T47D (cell line): Measurements from ENCODE around the gene FN3KRP.

Source experiments
- DNase-seq, 2 experiments: peaks; one replicate each; pipeline versions ENCODE4 v3.0.0 to v3.0.0-alpha.2; 2011 to 2012; ENCODE audit warnings: low read depth in 1 of 2, low spot score in 1 of 2
- JUND ChIP-seq: IDR thresholded peaks from 2 replicates; pipeline ENCODE4 v1.6.1; 2012; ENCODE audit warnings: low read depth
- in situ Hi-C: cut with HindIII; loops from 2 replicates; pipeline ENCODE4 v1.10.0; 2016; ENCODE audit warnings: low sequenced_read_pairs, low pct_unique_long_range_greater_than_20kb

Gene FN3KRP

GRCh38 chr17:82745524-82745923, 29.0 kb downstream of the FN3KRP start:
- in situ Hi-C loops: no loop called here
- no peak for DNase-seq
- no peak for TF ChIP-seq JUND

DNA sequence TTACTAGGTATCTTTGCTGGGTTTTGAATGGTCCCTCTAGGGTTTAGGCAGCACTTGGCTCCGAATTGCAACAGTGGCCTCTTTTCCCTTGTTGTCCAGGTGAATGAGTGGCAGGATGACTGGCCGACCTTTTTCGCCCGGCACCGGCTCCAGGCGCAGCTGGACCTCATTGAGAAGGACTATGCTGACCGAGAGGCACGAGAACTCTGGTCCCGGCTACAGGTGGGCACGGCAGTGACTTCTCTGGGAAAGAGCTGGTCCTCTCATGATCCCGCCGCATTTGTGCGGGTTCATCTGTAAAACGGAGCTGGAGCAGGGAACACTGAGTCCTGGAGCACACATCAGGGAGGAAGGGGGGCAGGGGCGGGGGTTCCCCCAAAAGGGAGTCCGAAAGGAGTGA, 32.2 kb downstream of the FN3KRP start:
- no peak for DNase-seq
- no peak for TF ChIP-seq JUND
- in situ Hi-C loops: no loop called here

- in situ Hi-C loops: no loop called here
- TF ChIP-seq JUND: no peak
- DNase-seq: no peak
Measured at GRCh38 chr17:82750241-82750908, 33.9 kb downstream of the FN3KRP start.

GRCh38 chr17:82751171-82751570, 34.7 kb downstream of the FN3KRP start:
- DNase-seq: no peak
- in situ Hi-C loops: no loop called here
- no peak for TF ChIP-seq JUND

GRCh38 chr17:82751571-82752370, 35.3 kb downstream of the FN3KRP start, which contains the start of gene TBCD:
Gene TBCD (plus strand): TSS chr17:82752065. CDS start chr17:82752194, 129 bp downstream.
- TF ChIP-seq JUND: no peak
- in situ Hi-C loops: no loop called here
- peak; percentile 94 to 95 for DNase-seq

GRCh38 chr17:82752371-82753200, 36.1 kb downstream of the FN3KRP start:
- DNase-seq: peak; percentile 35 to 67
- TF ChIP-seq JUND: no peak
- in situ Hi-C loops: no loop called here

GRCh38 chr17:82753201-82753464, 36.6 kb downstream of the FN3KRP start:
- TF ChIP-seq JUND: no peak
- in situ Hi-C loops: no loop called here
- no peak for DNase-seq

DNA sequence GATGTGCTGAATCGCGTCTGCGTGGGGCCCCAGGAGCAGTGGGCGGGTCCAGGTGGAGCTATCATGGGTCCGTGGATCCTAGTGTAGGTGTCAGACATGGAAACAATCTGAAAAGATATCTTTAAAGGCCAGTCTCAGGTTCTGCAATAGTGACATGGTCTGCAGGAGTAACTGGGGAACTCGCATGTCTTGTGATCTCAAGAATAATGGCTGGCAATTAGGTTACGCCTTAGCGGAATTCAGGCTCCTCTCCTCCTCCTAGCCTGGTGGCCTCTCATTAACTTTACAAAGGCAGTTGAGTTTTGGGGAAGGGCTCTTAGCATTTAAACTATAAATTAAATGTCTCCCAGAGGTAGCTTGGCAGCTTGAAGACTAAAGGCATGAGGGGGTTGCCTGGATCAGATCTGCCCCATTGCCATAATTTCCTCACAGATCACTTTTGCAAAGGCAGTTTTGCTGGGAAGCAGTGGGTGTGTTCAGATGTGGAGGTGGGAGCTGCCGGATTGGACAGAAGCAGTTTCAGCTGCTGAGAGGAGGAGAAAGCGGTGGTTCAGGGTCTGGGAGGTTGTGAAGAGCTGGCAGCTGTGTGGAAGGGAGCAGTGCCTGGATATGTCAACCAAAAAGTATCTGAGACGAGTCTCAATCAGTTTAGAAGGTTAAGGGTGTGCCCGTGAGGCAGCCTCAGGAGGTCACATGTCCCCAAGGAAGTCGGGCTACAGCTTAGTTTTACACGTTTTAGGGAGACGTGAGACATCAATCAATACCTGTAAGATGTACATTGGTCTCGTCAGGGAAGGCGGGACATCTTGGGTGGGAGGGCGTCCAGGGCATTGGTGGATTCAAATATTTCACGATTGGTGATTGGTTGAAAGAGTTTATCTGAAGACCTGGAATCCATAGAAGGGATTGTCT, 38.0 kb downstream of the FN3KRP start:
- in situ Hi-C loops: no loop called here
- TF ChIP-seq JUND: no peak
- peak; percentile 42 to 85 for DNase-seq

DNA sequence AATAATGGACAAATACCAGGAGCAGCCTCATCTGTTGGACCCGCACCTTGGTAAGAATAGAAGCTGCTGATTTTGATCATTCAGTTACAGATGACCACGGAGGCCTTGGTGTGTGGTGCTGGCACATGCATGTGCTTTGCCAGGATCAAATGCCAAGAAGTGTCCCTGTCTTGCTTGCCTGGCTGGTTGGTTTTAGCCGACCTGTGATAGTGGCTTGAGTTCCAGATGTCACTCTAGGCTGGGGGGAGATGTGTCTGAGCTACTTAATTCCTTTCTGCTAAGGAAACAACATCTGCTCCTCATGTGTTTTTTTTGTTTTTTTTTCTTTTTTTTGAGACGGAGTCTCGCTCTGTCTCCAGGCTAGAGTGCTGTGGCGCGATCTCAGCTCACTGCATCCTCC, 39.7 kb downstream of the FN3KRP start:
- no peak for TF ChIP-seq JUND
- in situ Hi-C loops: no loop called here
- no peak for DNase-seq

DNA sequence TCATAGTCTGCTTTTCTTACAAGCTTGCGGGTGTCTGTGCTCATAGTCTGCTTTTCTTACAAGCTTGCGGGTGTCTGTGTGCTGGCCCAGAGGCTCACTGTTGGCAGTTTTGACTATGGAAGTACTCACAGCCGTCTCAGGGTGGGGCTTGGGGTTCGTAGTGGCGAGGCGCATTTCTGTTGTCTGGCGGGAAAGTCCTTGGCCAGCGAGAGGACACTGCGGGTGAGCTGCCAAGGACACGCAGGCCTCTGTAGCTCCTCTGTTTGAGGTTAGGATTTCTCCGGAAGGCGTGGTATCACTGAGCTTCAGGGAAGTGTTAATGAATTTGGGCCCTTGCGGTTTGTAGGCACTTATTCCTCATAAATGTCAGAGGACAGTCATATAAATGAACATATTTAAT, 48.9 kb downstream of the FN3KRP start:
- in situ Hi-C loops: no loop called here
- no peak for TF ChIP-seq JUND
- no peak for DNase-seq

DNA sequence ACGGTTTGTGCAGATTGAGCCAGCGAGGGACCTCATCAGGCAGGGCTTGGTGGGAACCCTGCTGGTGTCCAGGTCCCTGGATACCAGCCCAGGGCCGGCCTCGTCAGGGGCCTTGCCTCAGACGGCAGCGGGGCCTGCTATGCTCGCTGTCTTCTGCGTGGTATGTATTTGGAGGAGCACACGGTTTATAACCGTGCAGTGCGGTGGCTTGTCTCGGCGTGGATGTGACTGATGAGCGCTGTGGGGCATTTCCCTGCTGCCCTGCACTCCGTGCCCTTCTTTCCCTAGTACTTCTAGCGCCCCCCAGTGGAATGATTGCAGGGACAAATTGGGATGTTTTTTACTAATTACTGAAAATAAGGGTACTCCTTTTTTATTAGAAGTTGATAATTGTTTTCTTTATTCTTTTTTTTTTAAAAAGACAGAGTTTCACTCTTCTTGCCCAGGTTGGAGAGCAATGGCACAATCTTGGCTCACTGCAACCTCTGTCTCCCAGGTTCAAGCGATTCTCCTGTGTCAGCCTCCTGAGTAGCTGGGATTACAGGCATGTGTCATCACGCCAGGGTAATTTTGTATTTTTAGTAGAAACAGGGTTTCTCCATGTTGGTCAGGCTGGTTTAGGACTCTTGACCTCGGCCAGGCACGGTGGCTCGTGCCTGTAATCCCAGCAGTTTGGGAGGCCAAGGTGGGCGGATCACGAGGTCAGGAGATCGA, 50.7 kb downstream of the FN3KRP start:
- no peak for TF ChIP-seq JUND
- DNase-seq: peak in 1 of 2 experiments; percentile 78
- in situ Hi-C loops: no loop called here
